ENCODE results near the gene MYF5. TPM values are rescaled to one million over a fixed set of nuclear protein-coding genes. Genes with fewer than 3 reads are reported as not detected.
A peak's percentile ranks its signal among the peaks of the same experiment; 100 is the strongest.

The MYF5 gene
- polyA plus RNA-seq, 3 donors = not detected

DNA sequence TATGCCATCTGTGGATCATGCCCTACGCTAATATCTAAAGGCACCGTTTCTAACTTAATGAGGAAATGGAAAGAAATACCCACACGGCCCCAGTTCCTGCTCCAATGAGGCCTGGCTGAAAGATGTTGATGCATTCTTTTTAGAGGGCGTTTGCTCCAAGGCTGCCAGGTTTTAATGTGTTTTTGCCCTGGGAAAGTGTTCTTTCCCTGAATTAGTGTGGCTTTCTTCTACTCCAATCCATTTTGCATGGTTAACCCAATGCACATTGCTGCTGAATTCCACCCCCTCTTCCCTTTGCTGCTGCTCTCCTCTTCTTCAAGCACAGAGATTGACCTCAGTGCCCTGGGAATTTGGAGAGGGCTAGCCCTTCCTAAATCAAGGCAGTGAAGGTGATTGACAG, 1.1 kb downstream of the MYF5 start:
- Histone ChIP-seq H3K4me1 (ENCODE audit: control insufficient read depth in 1 of 2, insufficient read depth in 2 of 2, low read length in 2 of 2) (no peaks in the 10 kb centered on the region), H3K36me3 (replicated peaks in 1 of 2; ENCODE audit: control insufficient read depth in 1 of 2, insufficient read depth in 2 of 2, low read length in 2 of 2) (no peaks in the 10 kb centered on the region), H3K27ac (ENCODE audit: low read depth in 1 of 2, low read length in 2 of 2) (no peak overlapping the region), H3K79me2 (ENCODE audit: insufficient read depth, low read length) (no peaks in the 10 kb centered on the region), H3K4me2 (replicated peaks; ENCODE audit: extremely low read depth, low read length, poor library complexity, severe bottlenecking) (no peak overlapping the region), H2AFZ (ENCODE audit: insufficient read depth, low read depth, low read length, poor library complexity, severe bottlenecking) (no peak overlapping the region), H3K9me3 (replicated peaks in 1 of 2; ENCODE audit: control insufficient read depth in 1 of 2, insufficient read depth in 1 of 2, low read length in 2 of 2) (peaks cover 11 to 33% of the 10 kb centered on the region in 2 donors), H3K9ac (ENCODE audit: insufficient read depth, low read length, poor library complexity, severe bottlenecking) (no peak overlapping the region), H4K20me1 (ENCODE audit: insufficient read depth, low read length) (no peaks in the 10 kb centered on the region), H3K4me3 (replicated peaks in 1 of 3; ENCODE audit: low read depth in 2 of 3, low read length in 3 of 3) (no peak overlapping the region), H3K27me3 (ENCODE audit: control insufficient read depth in 2 of 2, insufficient read depth in 2 of 2, low read length in 2 of 2) (peaks cover 44 to 67% of the 10 kb centered on the region in 2 donors)
- H3K4me3 Mint-ChIP-seq = peak overlapping the region in 1 of 2 donors; percentile 55
- WGBS (ENCODE audit: insufficient coverage) = no CpG with 5 or more reads among the region's 4 CpGs
- intact Hi-C loops (cut with micrococcal nuclease) = no loop called here
- DNase-seq = no peak
- H3K36me3 Mint-ChIP-seq = peaks cover 0 to 5% of the 10 kb centered on the region in 2 donors
- peaks cover 52 to 62% (median 53%) of the 10 kb centered on the region in 3 donors for H3K27me3 Mint-ChIP-seq (ENCODE audit: low read depth in 3 of 3)
- H3K27ac Mint-ChIP-seq = no peak overlapping the region
- H3K4me1 Mint-ChIP-seq = peaks cover 6% of the 10 kb centered on the region
- peaks cover 0 to 32% (median 14%) of the 10 kb centered on the region in 7 donors for H3K9me3 Mint-ChIP-seq
- TF ChIP-seq, protein P1, sequence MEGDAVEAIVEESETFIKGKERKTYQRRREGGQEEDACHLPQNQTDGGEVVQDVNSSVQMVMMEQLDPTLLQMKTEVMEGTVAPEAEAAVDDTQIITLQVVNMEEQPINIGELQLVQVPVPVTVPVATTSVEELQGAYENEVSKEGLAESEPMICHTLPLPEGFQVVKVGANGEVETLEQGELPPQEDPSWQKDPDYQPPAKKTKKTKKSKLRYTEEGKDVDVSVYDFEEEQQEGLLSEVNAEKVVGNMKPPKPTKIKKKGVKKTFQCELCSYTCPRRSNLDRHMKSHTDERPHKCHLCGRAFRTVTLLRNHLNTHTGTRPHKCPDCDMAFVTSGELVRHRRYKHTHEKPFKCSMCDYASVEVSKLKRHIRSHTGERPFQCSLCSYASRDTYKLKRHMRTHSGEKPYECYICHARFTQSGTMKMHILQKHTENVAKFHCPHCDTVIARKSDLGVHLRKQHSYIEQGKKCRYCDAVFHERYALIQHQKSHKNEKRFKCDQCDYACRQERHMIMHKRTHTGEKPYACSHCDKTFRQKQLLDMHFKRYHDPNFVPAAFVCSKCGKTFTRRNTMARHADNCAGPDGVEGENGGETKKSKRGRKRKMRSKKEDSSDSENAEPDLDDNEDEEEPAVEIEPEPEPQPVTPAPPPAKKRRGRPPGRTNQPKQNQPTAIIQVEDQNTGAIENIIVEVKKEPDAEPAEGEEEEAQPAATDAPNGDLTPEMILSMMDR (IDR thresholded peaks at IDR 0.05) = no peak

DNA sequence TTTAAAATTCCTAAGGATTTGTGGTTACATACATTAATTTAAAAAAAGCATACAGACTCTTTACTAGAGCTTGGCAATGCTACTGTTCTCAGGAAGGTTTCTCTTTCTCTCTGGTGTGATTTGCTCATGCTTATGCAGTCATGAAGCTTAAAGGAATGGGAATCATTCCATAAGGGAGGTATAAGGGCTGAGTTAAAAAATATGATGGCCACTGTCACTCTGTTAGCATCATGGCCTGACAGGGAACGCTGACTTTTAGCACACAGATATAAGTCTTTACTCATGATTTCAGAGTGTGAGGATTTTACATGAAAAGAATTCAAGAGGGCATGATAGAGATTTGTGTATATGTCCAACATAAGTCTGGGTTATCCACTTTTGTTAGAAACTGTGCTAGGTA, 3.8 kb downstream of the MYF5 start:
- Histone ChIP-seq H3K4me3 (replicated peaks in 1 of 3; ENCODE audit: low read depth in 2 of 3, low read length in 3 of 3) (no peak overlapping the region), H3K79me2 (ENCODE audit: insufficient read depth, low read length) (no peaks in the 10 kb centered on the region), H3K4me1 (ENCODE audit: control insufficient read depth in 1 of 2, insufficient read depth in 2 of 2, low read length in 2 of 2) (no peaks in the 10 kb centered on the region), H3K9ac (ENCODE audit: insufficient read depth, low read length, poor library complexity, severe bottlenecking) (no peak overlapping the region), H3K36me3 (replicated peaks in 1 of 2; ENCODE audit: control insufficient read depth in 1 of 2, insufficient read depth in 2 of 2, low read length in 2 of 2) (no peaks in the 10 kb centered on the region), H2AFZ (ENCODE audit: insufficient read depth, low read depth, low read length, poor library complexity, severe bottlenecking) (no peak overlapping the region), H3K27ac (ENCODE audit: low read depth in 1 of 2, low read length in 2 of 2) (no peak overlapping the region), H3K9me3 (replicated peaks in 1 of 2; ENCODE audit: control insufficient read depth in 1 of 2, insufficient read depth in 1 of 2, low read length in 2 of 2) (peaks cover 11 to 16% of the 10 kb centered on the region in 2 donors), H3K4me2 (replicated peaks; ENCODE audit: extremely low read depth, low read length, poor library complexity, severe bottlenecking) (no peak overlapping the region), H4K20me1 (ENCODE audit: insufficient read depth, low read length) (no peaks in the 10 kb centered on the region), H3K27me3 (ENCODE audit: control insufficient read depth in 2 of 2, insufficient read depth in 2 of 2, low read length in 2 of 2) (peaks cover 20 to 45% of the 10 kb centered on the region in 2 donors)
- WGBS (ENCODE audit: insufficient coverage) = no CpG with 5 or more reads among the region's 1 CpG
- H3K4me1 Mint-ChIP-seq = peaks cover 2% of the 10 kb centered on the region
- H3K27me3 Mint-ChIP-seq (ENCODE audit: low read depth in 3 of 3) = peaks cover 29 to 37% (median 29%) of the 10 kb centered on the region in 3 donors
- peaks cover 0 to 2% of the 10 kb centered on the region in 2 donors for H3K36me3 Mint-ChIP-seq
- no peak overlapping the region for H3K4me3 Mint-ChIP-seq
- H3K9me3 Mint-ChIP-seq = peaks cover 0 to 17% (median 9%) of the 10 kb centered on the region in 7 donors
- intact Hi-C loops (cut with micrococcal nuclease) = no loop called here
- DNase-seq = no peak
- TF ChIP-seq, protein P1 (IDR thresholded peaks at IDR 0.05) = no peak
- no peak overlapping the region for H3K27ac Mint-ChIP-seq
